ENCODE measurements around the gene OR6J1.
A peak's percentile ranks its signal among the peaks of the same experiment; 100 is the strongest.
"Not testable (repeated sequence)": the region's sequence is repeated elsewhere in the genome, so short reads cannot be mapped to it uniquely, and the experiment has no call there.

Gene OR6J1

GRCh38 chr14:22651586-22651985, 7.4 kb upstream of the OR6J1 start:
- FAIRE-seq (no peak), DNase-seq (ENCODE audit: low spot score) (no peak)

GRCh38 chr14:22650960-22651521, 6.9 kb upstream of the OR6J1 start:
- DNase-seq (ENCODE audit: low spot score) (no peak), FAIRE-seq (no peak)

GRCh38 chr14:22650046-22650739, 6.0 kb upstream of the OR6J1 start:
- FAIRE-seq (no peak), DNase-seq (ENCODE audit: low spot score) (no peak)

- no peak for DNase-seq (ENCODE audit: low spot score)
- no peak for FAIRE-seq
These were observed 4.4 kb upstream of the OR6J1 start for GRCh38 chr14:22648506-22648905.

- no peak for FAIRE-seq
- no peak for DNase-seq (ENCODE audit: low spot score)
These were observed 2.6 kb upstream of the OR6J1 start for GRCh38 chr14:22646570-22647254.

GRCh38 chr14:22641846-22642245, 2.3 kb downstream of the OR6J1 start:
- FAIRE-seq (no peak), DNase-seq (ENCODE audit: low spot score) (peak; percentile 5)

- DNase-seq (ENCODE audit: low spot score), result no peak
- no peak for FAIRE-seq
These were observed 4.0 kb downstream of the OR6J1 start for GRCh38 chr14:22640192-22640591.

GRCh38 chr14:22635980-22636379, 8.2 kb downstream of the OR6J1 start:
- not testable (repeated sequence) for DNase-seq (ENCODE audit: low spot score); FAIRE-seq

GRCh38 chr14:22634233-22634900, 9.8 kb downstream of the OR6J1 start:
- DNase-seq (ENCODE audit: low spot score) (no peak), FAIRE-seq (no peak)

GRCh38 chr14:22630486-22630885, 13.7 kb downstream of the OR6J1 start:
- no peak for DNase-seq (ENCODE audit: low spot score)
- FAIRE-seq, result no peak

- FAIRE-seq, result no peak
These were observed 14.1 kb downstream of the OR6J1 start for GRCh38 chr14:22630066-22630465.

GRCh38 chr14:22629361-22629760, 14.8 kb downstream of the OR6J1 start:
- DNase-seq (ENCODE audit: low spot score), result no peak
- FAIRE-seq, result no peak

More at GRCh38 chr14:22630066-22630465, 14.1 kb downstream of the OR6J1 start:
- no peak for DNase-seq (ENCODE audit: low spot score)

- no peak for FAIRE-seq
These were observed 16.5 kb downstream of the OR6J1 start for GRCh38 chr14:22627506-22628263.

GRCh38 chr14:22626590-22626989, 17.6 kb downstream of the OR6J1 start:
- no peak for DNase-seq (ENCODE audit: low spot score)
- no peak for FAIRE-seq

More at GRCh38 chr14:22627506-22628263, 16.5 kb downstream of the OR6J1 start:
- DNase-seq (ENCODE audit: low spot score), result no peak

- DNase-seq (ENCODE audit: low spot score) (no peak), FAIRE-seq (no peak)
These were observed 21.1 kb downstream of the OR6J1 start for GRCh38 chr14:22623047-22623446.

- DNase-seq (ENCODE audit: low spot score) (no peak), FAIRE-seq (no peak)
These were observed 21.9 kb downstream of the OR6J1 start for GRCh38 chr14:22622255-22622654.

- not testable (repeated sequence) for DNase-seq (ENCODE audit: low spot score); FAIRE-seq
These were observed 28.4 kb downstream of the OR6J1 start for GRCh38 chr14:22615765-22616164.

GRCh38 chr14:22614240-22614799, 29.8 kb downstream of the OR6J1 start:
- DNase-seq (ENCODE audit: low spot score), result peak; percentile 96
- peak; percentile 89 for FAIRE-seq

GRCh38 chr14:22613736-22614239, 30.4 kb downstream of the OR6J1 start:
- no peak for FAIRE-seq

GRCh38 chr14:22613106-22613695, 31.0 kb downstream of the OR6J1 start:
- FAIRE-seq (no peak), DNase-seq (ENCODE audit: low spot score) (no peak)

More at GRCh38 chr14:22613736-22614239, 30.4 kb downstream of the OR6J1 start:
- DNase-seq (ENCODE audit: low spot score), result no peak
